Activated CD4-positive, alpha-beta T cell treated with anti-CD3 and anti-CD28 coated beads, Interleukin-2, amount 10 ng/mL, durations not matched to agents 24 days and 14 days (primary cell): ENCODE measurements around the gene LCA5. TPM values are rescaled to one million over a fixed set of nuclear protein-coding genes. Genes with fewer than 3 reads are reported as not detected.

Experiments
- DNase-seq: peaks from one replicate; pipeline ENCODE4 v3.0.0; 2022
- H3K27ac Mint-ChIP-seq: one replicate; pipeline ENCODE4 v1.8.0; 2022; ENCODE audit warnings: mild to moderate bottlenecking, mixed read lengths
- H3K27me3 Mint-ChIP-seq: one replicate; pipeline ENCODE4 v1.8.0; 2022; ENCODE audit warnings: mixed read lengths
- H3K36me3 Mint-ChIP-seq: one replicate; pipeline ENCODE4 v1.8.0; 2022; ENCODE audit warnings: low read depth, mild to moderate bottlenecking, mixed read lengths
- H3K4me1 Mint-ChIP-seq: one replicate; pipeline ENCODE4 v1.8.0; 2021; ENCODE audit warnings: mixed read lengths
- H3K4me3 Mint-ChIP-seq: one replicate; pipeline ENCODE4 v1.8.0; 2022; ENCODE audit warnings: mild to moderate bottlenecking, moderate library complexity, mixed read lengths
- H3K9me3 Mint-ChIP-seq: one replicate; pipeline ENCODE4 v1.8.0; 2021; ENCODE audit warnings: mixed read lengths
- intact Hi-C: fragments of 100-400 bp; cut with micrococcal nuclease; formaldehyde crosslinking; loops from one replicate; pipeline ENCODE4 v1.15.1; 2023
- total RNA-seq: library from RNA; stranded (reverse); gene quantifications from 2 replicates; pipeline ENCODE4 v1.2.3, GENCODE V29; 2022

Gene LCA5
- total RNA-seq, 1 donor from 2014 or later = 0.05 TPM

GRCh38 chr6:79520534-79520933 lies 16.7 kb downstream of the LCA5 start:
- intact Hi-C loops = no loop called here
- Mint-ChIP-seq H3K27ac (no peak overlapping the region), H3K27me3 (no peaks in the 10 kb centered on the region), H3K9me3 (no peaks in the 10 kb centered on the region), H3K36me3 (no peaks in the 10 kb centered on the region), H3K4me3 (no peak overlapping the region), H3K4me1 (no peaks in the 10 kb centered on the region)
- DNase-seq = no peak

DNA sequence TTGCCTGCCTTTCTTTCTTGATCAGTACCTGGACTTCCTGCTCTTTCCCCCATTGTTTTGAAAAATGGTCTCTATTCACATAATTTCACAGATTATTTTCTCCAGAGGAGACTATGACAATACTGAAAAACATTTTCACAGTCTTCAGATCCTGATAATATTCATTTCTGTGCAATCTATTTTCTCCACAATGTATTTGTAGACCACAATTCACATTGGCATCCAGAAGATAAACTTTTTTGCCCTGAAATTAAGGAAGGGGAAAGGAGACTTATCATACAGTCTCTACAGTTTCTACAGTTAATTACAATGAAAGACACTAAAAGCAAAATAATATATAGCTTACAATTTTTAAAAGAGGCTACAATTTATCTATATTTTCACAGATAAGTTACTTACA lies 18.4 kb downstream of the LCA5 start:
- Mint-ChIP-seq H3K27ac (no peak overlapping the region), H3K9me3 (no peaks in the 10 kb centered on the region), H3K36me3 (no peaks in the 10 kb centered on the region), H3K4me1 (no peaks in the 10 kb centered on the region), H3K4me3 (no peak overlapping the region), H3K27me3 (no peaks in the 10 kb centered on the region)
- DNase-seq = no peak
- intact Hi-C loops = no loop called here

DNA sequence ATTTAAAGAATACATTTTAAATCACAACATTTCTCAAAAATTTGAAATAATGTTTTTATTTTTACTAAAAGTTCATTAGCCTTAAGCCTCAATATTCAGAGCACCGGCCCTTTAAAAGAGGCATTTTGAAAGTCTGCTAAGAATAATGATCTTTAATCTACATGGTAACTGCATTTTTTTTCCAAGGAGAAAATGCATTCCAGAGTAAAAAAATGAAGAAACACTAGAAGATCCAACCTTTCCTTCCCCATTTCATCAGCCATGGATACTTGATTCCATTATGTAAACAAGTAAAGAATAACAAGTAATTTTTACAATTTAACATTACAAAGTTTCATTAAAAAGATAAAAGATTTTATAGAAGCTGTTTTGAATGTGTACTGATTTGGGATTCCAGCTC lies 21.8 kb downstream of the LCA5 start:
- H3K27me3 Mint-ChIP-seq = no peaks in the 10 kb centered on the region
- DNase-seq = no peak
- intact Hi-C loops = no loop called here
- no peaks in the 10 kb centered on the region for H3K4me1 Mint-ChIP-seq
- no peak overlapping the region for H3K4me3 Mint-ChIP-seq
- no peaks in the 10 kb centered on the region for H3K9me3 Mint-ChIP-seq
- H3K27ac Mint-ChIP-seq = no peak overlapping the region
- H3K36me3 Mint-ChIP-seq = no peaks in the 10 kb centered on the region

DNA sequence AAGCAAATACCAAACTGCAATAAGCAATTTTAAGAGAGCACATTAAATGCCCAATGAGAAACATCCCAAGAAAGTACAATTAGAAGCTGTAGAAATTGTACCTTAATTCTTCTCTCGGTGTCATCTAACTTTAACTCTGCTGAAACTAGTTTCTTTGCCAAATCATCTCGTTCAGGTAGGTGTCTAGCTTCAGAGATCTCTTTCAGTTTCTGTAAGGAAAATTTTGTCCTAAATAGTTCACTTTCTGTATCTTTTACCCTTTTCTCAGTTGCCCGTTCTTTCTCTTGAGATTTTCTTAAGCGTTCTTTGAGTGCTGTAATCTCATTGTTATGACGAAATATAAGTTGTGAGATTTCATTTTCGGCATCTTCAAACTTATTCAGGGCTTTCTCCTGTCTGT lies 24.1 kb downstream of the LCA5 start:
- no peak for DNase-seq
- H3K4me1 Mint-ChIP-seq = no peaks in the 10 kb centered on the region
- no peaks in the 10 kb centered on the region for H3K9me3 Mint-ChIP-seq
- H3K27me3 Mint-ChIP-seq = no peaks in the 10 kb centered on the region
- no peak overlapping the region for H3K27ac Mint-ChIP-seq
- intact Hi-C loops = no loop called here
- H3K4me3 Mint-ChIP-seq = no peak overlapping the region
- H3K36me3 Mint-ChIP-seq = no peaks in the 10 kb centered on the region

DNA sequence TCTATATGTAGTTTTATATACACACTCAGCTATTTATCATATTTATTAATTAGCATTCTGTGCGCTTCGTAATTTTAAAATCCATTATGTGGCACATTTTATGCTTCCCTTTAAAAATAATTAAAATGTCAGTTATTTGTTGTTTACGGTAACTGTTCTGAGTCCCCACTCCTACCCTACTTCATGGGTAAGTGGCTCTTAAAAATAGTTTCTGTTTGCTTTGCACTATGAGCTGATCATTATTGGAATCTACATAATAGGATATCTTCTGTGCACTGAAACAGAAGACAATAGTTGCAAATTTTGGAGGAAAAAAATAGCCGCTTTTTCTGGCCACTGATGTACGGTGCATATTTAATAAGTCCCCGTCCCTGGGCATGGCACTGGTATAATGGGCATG lies 25.2 kb downstream of the LCA5 start:
- no peak for DNase-seq
- Mint-ChIP-seq H3K4me1 (no peaks in the 10 kb centered on the region), H3K36me3 (no peaks in the 10 kb centered on the region), H3K27me3 (no peaks in the 10 kb centered on the region), H3K27ac (no peak overlapping the region), H3K9me3 (no peaks in the 10 kb centered on the region), H3K4me3 (no peak overlapping the region)
- intact Hi-C loops = no loop called here

DNA sequence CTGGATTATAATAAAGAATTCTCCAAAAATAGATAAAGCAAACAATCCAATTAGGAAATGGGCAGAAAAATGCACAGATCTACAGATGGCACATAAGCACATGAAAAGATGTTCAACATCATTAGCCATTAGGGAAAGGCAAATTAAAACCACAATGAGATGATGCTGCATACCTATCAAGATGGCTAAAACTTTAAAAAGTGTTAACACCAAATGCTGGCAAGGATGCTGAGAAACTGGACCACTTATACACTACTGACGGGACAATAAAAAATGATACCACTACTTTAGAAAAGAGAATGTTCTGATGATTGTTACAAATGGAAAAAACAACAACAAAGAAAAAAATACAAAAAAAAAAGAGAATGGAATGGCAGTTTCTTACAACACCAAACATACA lies 26.5 kb downstream of the LCA5 start:
- no peaks in the 10 kb centered on the region for H3K4me1 Mint-ChIP-seq
- H3K4me3 Mint-ChIP-seq = no peak overlapping the region
- H3K27ac Mint-ChIP-seq = no peak overlapping the region
- no peaks in the 10 kb centered on the region for H3K36me3 Mint-ChIP-seq
- no peaks in the 10 kb centered on the region for H3K9me3 Mint-ChIP-seq
- intact Hi-C loops = no loop called here
- DNase-seq = no peak
- no peaks in the 10 kb centered on the region for H3K27me3 Mint-ChIP-seq

GRCh38 chr6:79506251-79506650 lies 31.0 kb downstream of the LCA5 start:
- H3K4me1 Mint-ChIP-seq = no peaks in the 10 kb centered on the region
- no peaks in the 10 kb centered on the region for H3K27me3 Mint-ChIP-seq
- intact Hi-C loops = no loop called here
- H3K4me3 Mint-ChIP-seq = no peak overlapping the region
- no peaks in the 10 kb centered on the region for H3K9me3 Mint-ChIP-seq
- no peak overlapping the region for H3K27ac Mint-ChIP-seq
- no peak for DNase-seq
- no peaks in the 10 kb centered on the region for H3K36me3 Mint-ChIP-seq

GRCh38 chr6:79504372-79504771 lies 32.9 kb downstream of the LCA5 start:
- no peak for DNase-seq
- Mint-ChIP-seq H3K27ac (no peak overlapping the region), H3K4me3 (no peak overlapping the region), H3K9me3 (no peaks in the 10 kb centered on the region), H3K4me1 (no peaks in the 10 kb centered on the region), H3K36me3 (no peaks in the 10 kb centered on the region), H3K27me3 (no peaks in the 10 kb centered on the region)
- intact Hi-C loops = no loop called here

GRCh38 chr6:79498842-79499241 lies 38.4 kb downstream of the LCA5 start:
- Mint-ChIP-seq H3K27me3 (no peaks in the 10 kb centered on the region), H3K27ac (no peak overlapping the region), H3K9me3 (no peaks in the 10 kb centered on the region), H3K4me3 (no peak overlapping the region), H3K4me1 (no peaks in the 10 kb centered on the region), H3K36me3 (no peaks in the 10 kb centered on the region)
- no peak for DNase-seq
- intact Hi-C loops = no loop called here

GRCh38 chr6:79495246-79495645 lies 42.0 kb downstream of the LCA5 start:
- Mint-ChIP-seq H3K36me3 (no peaks in the 10 kb centered on the region), H3K27me3 (no peaks in the 10 kb centered on the region), H3K27ac (no peak overlapping the region), H3K4me1 (no peaks in the 10 kb centered on the region), H3K4me3 (no peak overlapping the region), H3K9me3 (no peaks in the 10 kb centered on the region)
- DNase-seq = no peak
- intact Hi-C loops = no loop called here

GRCh38 chr6:79494841-79495240 lies 42.4 kb downstream of the LCA5 start:
- no peak for DNase-seq
- Mint-ChIP-seq H3K27me3 (no peaks in the 10 kb centered on the region), H3K36me3 (no peaks in the 10 kb centered on the region), H3K4me3 (no peak overlapping the region), H3K27ac (no peak overlapping the region), H3K9me3 (no peaks in the 10 kb centered on the region), H3K4me1 (no peaks in the 10 kb centered on the region)
- intact Hi-C loops = no loop called here

DNA sequence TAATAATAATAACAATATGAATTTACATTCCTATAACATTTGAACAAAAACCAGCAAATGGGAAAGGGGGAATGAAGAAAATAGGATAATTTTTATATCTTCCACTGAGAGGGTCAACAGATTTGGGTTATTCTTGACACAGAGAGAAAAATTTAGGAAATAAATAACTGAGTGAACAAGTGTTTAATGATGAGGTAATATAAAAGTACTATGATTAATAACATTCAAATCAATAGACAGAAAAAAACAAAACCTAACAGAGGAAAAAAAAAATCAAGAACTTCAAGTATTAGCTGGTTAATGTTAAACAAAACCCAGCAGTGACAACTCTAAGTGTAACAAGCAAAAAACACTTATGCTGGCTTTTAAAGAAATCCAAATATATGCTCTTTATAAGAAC lies 66.5 kb downstream of the LCA5 start:
- Mint-ChIP-seq H3K27ac (no peak overlapping the region), H3K27me3 (no peaks in the 10 kb centered on the region), H3K9me3 (no peaks in the 10 kb centered on the region), H3K4me1 (no peaks in the 10 kb centered on the region), H3K36me3 (no peaks in the 10 kb centered on the region), H3K4me3 (no peak overlapping the region)
- intact Hi-C loops = no loop called here
- DNase-seq = no peak

GRCh38 chr6:79469376-79470246 lies 67.6 kb downstream of the LCA5 start:
- H3K9me3 Mint-ChIP-seq = no peaks in the 10 kb centered on the region
- no peaks in the 10 kb centered on the region for H3K4me1 Mint-ChIP-seq
- H3K27me3 Mint-ChIP-seq = no peaks in the 10 kb centered on the region
- intact Hi-C loops = loop anchor here (10.0 kb wide), 1 partner anchor 395 kb away; the partner anchor contains the start of gene PHIP
- no peak overlapping the region for H3K27ac Mint-ChIP-seq
- no peak for DNase-seq
- no peaks in the 10 kb centered on the region for H3K36me3 Mint-ChIP-seq
- H3K4me3 Mint-ChIP-seq = no peak overlapping the region

DNA sequence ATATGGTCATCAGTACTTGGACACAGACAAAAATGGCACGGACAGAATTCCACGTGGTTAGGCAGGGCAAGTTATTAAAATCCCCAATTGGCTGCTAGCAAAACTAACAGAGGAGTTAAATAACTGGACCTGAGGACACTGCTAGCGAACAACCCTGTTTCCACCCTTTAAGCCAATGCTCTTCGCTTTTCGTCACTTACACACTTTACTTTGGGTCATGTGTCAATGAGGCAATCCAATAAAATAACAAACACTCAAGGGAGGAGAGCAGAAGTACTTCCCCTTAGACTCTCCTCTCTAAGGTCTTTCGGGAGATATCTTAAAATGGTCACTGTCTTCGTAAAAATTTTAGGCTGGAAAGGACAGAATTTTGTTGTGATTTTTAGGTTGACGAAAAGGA lies 68.6 kb downstream of the LCA5 start:
- intact Hi-C loops = loop anchor here (10.0 kb wide), 1 partner anchor 394 kb away; the partner anchor contains the start of gene PHIP

DNA sequence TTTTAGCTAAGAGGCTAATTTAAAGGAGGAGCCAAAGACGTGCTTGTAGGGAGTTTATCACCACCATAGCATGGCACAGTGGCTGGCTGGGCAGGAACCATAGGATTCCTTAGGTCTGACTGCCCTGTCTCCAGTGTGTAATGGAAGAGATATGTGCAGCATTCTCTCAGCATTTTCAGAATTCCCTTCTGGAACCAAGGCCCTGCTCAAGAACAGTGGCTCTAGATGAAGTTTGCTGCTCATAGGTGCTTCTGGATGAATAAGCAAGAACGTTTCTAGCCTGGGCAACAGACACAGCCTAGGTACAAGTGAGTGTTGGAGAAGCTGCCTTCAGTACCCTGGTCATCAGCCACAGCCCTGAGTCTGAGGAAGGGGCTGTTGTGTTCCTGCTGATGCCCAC lies 69.1 kb downstream of the LCA5 start:
- DNase-seq = no peak
- no peaks in the 10 kb centered on the region for H3K4me1 Mint-ChIP-seq
- no peaks in the 10 kb centered on the region for H3K9me3 Mint-ChIP-seq
- intact Hi-C loops = loop anchor here (10.0 kb wide), 1 partner anchor 393 kb away; the partner anchor contains the start of gene PHIP
- H3K27ac Mint-ChIP-seq = no peak overlapping the region
- no peaks in the 10 kb centered on the region for H3K36me3 Mint-ChIP-seq
- H3K4me3 Mint-ChIP-seq = no peak overlapping the region
- H3K27me3 Mint-ChIP-seq = no peaks in the 10 kb centered on the region

More for the DNA sequence above, 68.6 kb downstream of the LCA5 start:
- H3K36me3 Mint-ChIP-seq = no peaks in the 10 kb centered on the region
- no peak overlapping the region for H3K4me3 Mint-ChIP-seq
- DNase-seq = no peak
- no peaks in the 10 kb centered on the region for H3K27me3 Mint-ChIP-seq
- no peak overlapping the region for H3K27ac Mint-ChIP-seq
- H3K4me1 Mint-ChIP-seq = no peaks in the 10 kb centered on the region
- no peaks in the 10 kb centered on the region for H3K9me3 Mint-ChIP-seq
